GM12872 (cell line): ENCODE data around the gene FRY.
A peak's percentile ranks its signal among the peaks of the same experiment; 100 is the strongest.

Source experiments
- TF ChIP-seq, protein P1 (sequence below): IDR thresholded peaks from 3 replicates; pipeline ENCODE4 v1.5.1; 2011; ENCODE audit warnings: low read depth, mild to moderate bottlenecking, low read length, moderate library complexity; ENCODE audit not compliant: insufficient read depth

Gene FRY

DNA sequence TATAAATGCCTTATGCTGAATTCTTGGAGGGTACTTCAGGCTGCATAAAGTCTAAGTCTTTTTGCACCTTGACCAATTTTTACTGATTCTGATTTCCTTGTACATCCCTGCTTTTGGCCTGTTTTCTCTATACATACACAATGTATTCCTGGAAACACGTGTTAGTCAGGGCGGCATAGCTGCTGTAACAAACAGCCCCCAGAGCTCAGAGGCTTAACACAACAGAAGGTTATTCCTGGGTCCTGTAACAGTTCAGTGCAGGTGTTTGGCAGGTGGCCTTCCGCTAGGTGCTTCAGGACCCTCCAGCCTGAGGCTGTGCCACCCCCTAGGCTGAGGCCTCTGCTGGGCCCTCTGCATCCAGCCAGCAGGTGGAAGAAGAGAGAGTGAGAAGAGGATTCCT is 200.7 kb downstream of the FRY start:
- TF ChIP-seq, protein P1, sequence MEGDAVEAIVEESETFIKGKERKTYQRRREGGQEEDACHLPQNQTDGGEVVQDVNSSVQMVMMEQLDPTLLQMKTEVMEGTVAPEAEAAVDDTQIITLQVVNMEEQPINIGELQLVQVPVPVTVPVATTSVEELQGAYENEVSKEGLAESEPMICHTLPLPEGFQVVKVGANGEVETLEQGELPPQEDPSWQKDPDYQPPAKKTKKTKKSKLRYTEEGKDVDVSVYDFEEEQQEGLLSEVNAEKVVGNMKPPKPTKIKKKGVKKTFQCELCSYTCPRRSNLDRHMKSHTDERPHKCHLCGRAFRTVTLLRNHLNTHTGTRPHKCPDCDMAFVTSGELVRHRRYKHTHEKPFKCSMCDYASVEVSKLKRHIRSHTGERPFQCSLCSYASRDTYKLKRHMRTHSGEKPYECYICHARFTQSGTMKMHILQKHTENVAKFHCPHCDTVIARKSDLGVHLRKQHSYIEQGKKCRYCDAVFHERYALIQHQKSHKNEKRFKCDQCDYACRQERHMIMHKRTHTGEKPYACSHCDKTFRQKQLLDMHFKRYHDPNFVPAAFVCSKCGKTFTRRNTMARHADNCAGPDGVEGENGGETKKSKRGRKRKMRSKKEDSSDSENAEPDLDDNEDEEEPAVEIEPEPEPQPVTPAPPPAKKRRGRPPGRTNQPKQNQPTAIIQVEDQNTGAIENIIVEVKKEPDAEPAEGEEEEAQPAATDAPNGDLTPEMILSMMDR, result no peak

DNA sequence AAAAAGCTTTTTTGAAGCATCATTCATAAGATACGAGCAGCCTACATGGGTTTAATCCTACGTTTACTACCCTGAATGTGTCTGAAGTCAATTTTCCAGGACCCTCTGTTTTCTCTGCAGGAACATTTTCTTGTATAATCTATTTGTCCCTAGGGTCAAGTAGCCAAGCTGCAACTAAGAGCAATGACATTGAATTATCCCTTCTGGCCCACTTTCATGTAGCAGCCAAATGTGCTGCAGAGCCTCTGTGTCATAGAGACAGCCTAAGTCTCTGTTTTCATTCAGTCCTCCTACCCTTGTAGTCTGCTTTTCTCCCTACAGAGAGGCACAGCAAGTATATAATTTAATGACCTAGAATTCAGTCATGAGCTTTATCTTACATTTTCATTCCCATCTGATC is 201.5 kb downstream of the FRY start:
- TF ChIP-seq, protein P1, result no peak

DNA sequence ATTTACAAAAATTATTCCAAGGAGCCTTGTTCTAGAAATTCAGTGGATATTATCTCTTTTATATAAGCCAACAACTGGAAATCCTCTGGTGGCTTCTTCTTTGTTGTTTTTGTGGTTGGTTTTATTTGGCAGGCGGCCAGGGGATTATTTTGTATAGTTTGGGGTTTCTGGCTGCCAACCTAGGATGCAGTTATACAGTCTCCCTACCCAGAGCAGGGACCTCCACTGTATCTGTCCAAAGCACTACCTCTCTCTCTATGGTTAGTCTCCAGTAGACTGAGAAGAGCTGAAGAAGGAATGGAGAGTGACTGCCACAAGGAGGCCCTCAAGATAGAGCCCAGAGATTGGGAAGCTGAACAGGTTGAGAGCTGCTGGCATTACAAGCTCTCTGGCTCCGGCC is 203.3 kb downstream of the FRY start:
- TF ChIP-seq, protein P1, result no peak

DNA sequence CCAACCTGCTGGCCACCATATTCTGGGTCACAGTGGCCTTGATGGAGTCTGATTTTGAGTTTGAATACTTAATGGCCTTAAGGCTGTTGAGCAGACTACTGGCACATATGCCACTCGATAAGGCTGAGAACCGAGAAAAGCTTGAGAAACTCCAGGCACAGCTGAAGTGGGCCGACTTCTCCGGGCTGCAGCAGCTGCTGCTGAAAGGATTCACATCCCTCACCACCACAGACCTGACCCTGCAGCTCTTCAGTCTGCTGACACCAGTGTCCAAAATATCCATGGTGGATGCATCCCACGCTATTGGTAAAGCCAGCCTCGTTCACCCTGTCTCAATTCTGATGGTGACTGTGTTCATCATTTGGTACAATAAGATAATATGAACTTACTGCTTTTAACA is 206.1 kb downstream of the FRY start:
- TF ChIP-seq, protein P1, result no peak

DNA sequence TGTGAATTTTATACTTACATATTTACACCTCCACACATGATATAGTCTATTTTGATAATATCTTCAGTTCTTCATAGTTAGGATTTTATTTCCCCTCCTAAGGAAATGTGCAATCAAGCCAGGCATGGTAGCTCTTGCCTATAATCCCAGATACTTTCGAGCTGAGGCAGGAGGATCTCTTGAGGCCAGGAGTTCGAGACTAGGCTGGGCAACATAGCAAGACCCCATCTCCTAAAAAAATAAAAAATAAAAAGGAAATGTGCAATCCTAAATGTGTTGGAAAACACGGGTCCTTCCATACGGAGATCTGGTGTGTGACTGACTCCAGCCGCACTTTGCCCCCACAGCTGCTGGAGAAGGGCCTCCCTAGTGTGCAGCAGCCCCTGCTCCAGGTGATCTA is 212.1 kb downstream of the FRY start:
- TF ChIP-seq, protein P1, result no peak

DNA sequence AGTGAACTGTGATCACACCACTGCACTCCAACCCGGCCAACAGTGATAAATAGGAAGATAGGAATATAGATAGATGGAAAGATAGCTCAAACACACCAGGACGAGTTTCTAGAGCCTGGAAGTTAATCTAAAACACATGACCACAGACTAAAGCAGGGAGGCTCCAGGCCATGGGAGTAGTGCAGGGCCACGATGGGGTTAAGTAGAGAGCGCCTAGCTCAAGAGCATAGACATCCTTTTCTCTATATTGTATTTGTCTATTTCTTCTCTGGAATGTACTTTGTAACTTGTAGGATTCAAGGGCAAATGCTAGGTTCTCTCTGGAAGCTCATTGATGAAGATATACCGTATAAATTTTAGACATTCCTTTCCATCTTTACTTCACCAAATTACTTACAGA is 214.0 kb downstream of the FRY start:
- TF ChIP-seq, protein P1, result no peak

DNA sequence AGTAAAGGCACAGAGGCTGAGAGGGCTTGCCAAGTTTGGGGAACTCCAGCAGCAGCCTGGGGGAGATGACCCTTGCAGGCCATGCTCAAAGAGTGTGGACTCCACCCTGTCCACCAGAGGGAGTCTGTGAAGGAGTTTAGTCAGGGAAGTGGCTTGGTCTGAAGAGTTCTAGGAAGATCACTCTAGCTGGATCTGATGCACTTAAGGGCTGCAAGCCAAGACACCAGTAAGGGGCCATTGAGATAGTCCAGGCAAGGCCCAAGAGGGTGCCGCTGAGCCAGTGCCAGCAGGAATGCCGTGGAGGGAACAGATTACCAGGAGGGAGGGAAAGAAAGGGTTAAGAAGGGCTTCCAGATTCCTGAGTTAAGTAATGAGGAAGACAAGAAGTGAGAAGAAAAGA is 214.9 kb downstream of the FRY start:
- TF ChIP-seq, protein P1, result peak; percentile 88

DNA sequence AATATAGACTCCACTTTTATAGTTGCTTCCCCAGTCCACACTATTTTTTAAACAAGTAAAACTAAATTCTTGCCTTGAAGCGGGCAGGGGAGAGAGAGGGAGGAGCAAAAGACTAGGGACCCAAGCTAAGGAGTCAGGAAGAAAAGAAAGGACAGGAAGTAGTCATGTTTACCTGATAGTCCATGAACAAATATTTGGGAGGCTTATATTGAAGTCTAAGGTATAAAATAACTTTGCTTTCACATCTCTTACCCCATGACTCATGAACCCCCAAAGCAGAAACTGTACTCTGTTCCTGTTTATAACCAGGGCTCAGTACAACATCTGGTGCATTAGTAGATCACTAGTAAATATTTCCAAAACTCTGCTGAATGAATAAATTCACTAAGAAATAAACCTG is 216.3 kb downstream of the FRY start:
- TF ChIP-seq, protein P1, result no peak
